ENCODE data around the gene MYCBP2.
"Not testable (repeated sequence)": the region's sequence is repeated elsewhere in the genome, so short reads cannot be mapped to it uniquely, and the experiment has no call there.

Gene MYCBP2

GRCh38 chr13:77338329-77338728 lies 11.4 kb upstream of the MYCBP2 start:
- DNase-seq, result no peak

GRCh38 chr13:77337159-77337558 lies 10.3 kb upstream of the MYCBP2 start:
- DNase-seq, result no peak

GRCh38 chr13:77335543-77335942 lies 8.6 kb upstream of the MYCBP2 start:
- no peak for DNase-seq

GRCh38 chr13:77333594-77333993 lies 6.7 kb upstream of the MYCBP2 start:
- DNase-seq, result no peak

GRCh38 chr13:77331421-77331820 lies 4.5 kb upstream of the MYCBP2 start:
- no peak for DNase-seq

GRCh38 chr13:77329911-77330584 lies 3.2 kb upstream of the MYCBP2 start:
- DNase-seq, result peak; percentile 54

GRCh38 chr13:77329133-77329910 lies 2.4 kb upstream of the MYCBP2 start:
- DNase-seq, result peak; percentile 92

- DNase-seq, result no peak
These were observed 1.9 kb upstream of the MYCBP2 start for GRCh38 chr13:77328819-77329132.

- DNase-seq, result no peak
These were observed 1.4 kb downstream of the MYCBP2 start for GRCh38 chr13:77325371-77325980.

- DNase-seq, result no peak
These were observed 3.0 kb downstream of the MYCBP2 start for GRCh38 chr13:77323858-77324257.

GRCh38 chr13:77319536-77319935 lies 7.4 kb downstream of the MYCBP2 start:
- DNase-seq, result no peak

GRCh38 chr13:77318741-77319140 lies 8.2 kb downstream of the MYCBP2 start:
- DNase-seq, result no peak

- no peak for DNase-seq
These were observed 10.5 kb downstream of the MYCBP2 start for GRCh38 chr13:77316430-77316829.

- DNase-seq, result not testable (repeated sequence)
These were observed 11.4 kb downstream of the MYCBP2 start for GRCh38 chr13:77315509-77315908.

- no peak for DNase-seq
These were observed 13.0 kb downstream of the MYCBP2 start for GRCh38 chr13:77313923-77314322.

- DNase-seq, result no peak
These were observed 14.6 kb downstream of the MYCBP2 start for GRCh38 chr13:77312311-77312710.

GRCh38 chr13:77310579-77311279 lies 16.2 kb downstream of the MYCBP2 start:
- DNase-seq, result no peak

GRCh38 chr13:77310161-77310560 lies 16.7 kb downstream of the MYCBP2 start:
- DNase-seq, result no peak

- no peak for DNase-seq
These were observed 17.6 kb downstream of the MYCBP2 start for GRCh38 chr13:77309254-77309653.

- DNase-seq, result no peak
These were observed 20.4 kb downstream of the MYCBP2 start for GRCh38 chr13:77306458-77306857.

GRCh38 chr13:77305266-77305665 lies 21.6 kb downstream of the MYCBP2 start:
- DNase-seq, result no peak

- no peak for DNase-seq
These were observed 26.5 kb downstream of the MYCBP2 start for GRCh38 chr13:77300176-77301037.

GRCh38 chr13:77299587-77299986 lies 27.3 kb downstream of the MYCBP2 start:
- DNase-seq, result no peak

Measured in SHP77 treated with DMSO at 0.1 percent for 48 hours (cell line).